DOHH2 (cell line): ENCODE measurements around the gene GNGT1.
A peak's percentile ranks its signal among the peaks of the same experiment; 100 is the strongest.
"Not testable (repeated sequence)": the region's sequence is repeated elsewhere in the genome, so short reads cannot be mapped to it uniquely, and the experiment has no call there.

Source experiments
- H3F3A ChIP-seq: fragments of 200-600 bp; sonication (generic), shearing (Covaris generic); 2 replicates; pipeline ENCODE4 v1.6.0; 2016; ENCODE audit warnings: antibody characterized with exemption, mild to moderate bottlenecking; ENCODE audit not compliant: control insufficient read depth, insufficient read depth
- H3K27ac ChIP-seq: fragments of 200-600 bp; sonication (generic); 2 replicates; pipeline ENCODE4 v1.5.1; 2014; ENCODE audit warnings: low read depth, mild to moderate bottlenecking, low read length, moderate library complexity
- H3K27me3 ChIP-seq: fragments of 200-600 bp; sonication (generic); 2 replicates; pipeline ENCODE4 v1.6.1; 2014; ENCODE audit warnings: mild to moderate bottlenecking, low read length, mixed read lengths; ENCODE audit not compliant: control insufficient read depth
- H3K36me3 ChIP-seq: fragments of 200-600 bp; sonication (generic); 2 replicates; pipeline ENCODE4 v1.6.1; 2014; ENCODE audit warnings: mild to moderate bottlenecking, low read length, moderate library complexity, mixed read lengths; ENCODE audit not compliant: control insufficient read depth
- H3K4me1 ChIP-seq: fragments of 200-600 bp; sonication (generic); 2 replicates; pipeline ENCODE4 v1.6.1; 2014; ENCODE audit warnings: mild to moderate bottlenecking, low read length, mixed read lengths; ENCODE audit not compliant: control insufficient read depth
- H3K4me2 ChIP-seq: fragments of 200-600 bp; sonication (generic); 2 replicates; pipeline ENCODE4 v1.6.0; 2014; ENCODE audit warnings: mild to moderate bottlenecking, low read length, moderate library complexity
- H3K4me3 ChIP-seq: fragments of 200-600 bp; sonication (generic); 2 replicates; pipeline ENCODE4 v1.5.1; 2014; ENCODE audit warnings: mild to moderate bottlenecking, low read length, mixed read lengths
- H3K79me2 ChIP-seq: fragments of 200-600 bp; sonication (generic); 2 replicates; pipeline ENCODE4 v1.6.1; 2014; ENCODE audit warnings: mild to moderate bottlenecking, low read length, mixed read lengths; ENCODE audit not compliant: control insufficient read depth
- H3K9me2 ChIP-seq: fragments of 200-600 bp; sonication (generic); replicated peaks from 2 replicates; pipeline ENCODE4 v1.6.1; 2014; ENCODE audit warnings: mild to moderate bottlenecking, low read length, mixed read lengths; ENCODE audit not compliant: control insufficient read depth
- H3K9me3 ChIP-seq: fragments of 200-600 bp; sonication (generic); 2 replicates; pipeline ENCODE4 v1.6.1; 2014; ENCODE audit warnings: antibody characterized with exemption, low read length, mixed read lengths; ENCODE audit not compliant: control insufficient read depth, insufficient read depth
- H4K20me1 ChIP-seq: fragments of 200-600 bp; sonication (generic); 2 replicates; pipeline ENCODE4 v1.6.0; 2014; ENCODE audit warnings: low read depth, mild to moderate bottlenecking, antibody characterized with exemption, low read length, moderate library complexity; ENCODE audit not compliant: control insufficient read depth, insufficient read depth
- CTCF ChIP-seq: fragments of 200-600 bp; sonication (generic); IDR thresholded peaks from one replicate; pipeline ENCODE4 v1.5.1; 2014; ENCODE audit warnings: antibody characterized with exemption, mild to moderate bottlenecking, low read depth, low read length; ENCODE audit not compliant: poor library complexity, severe bottlenecking
- EZH2phosphoT487 ChIP-seq: fragments of 200-600 bp; sonication (generic); IDR thresholded peaks from 2 replicates; pipeline ENCODE4 v1.6.1; 2017; ENCODE audit warnings: borderline replicate concordance, mild to moderate bottlenecking, antibody characterized with exemption, low read length, moderate library complexity, mixed read lengths

The GNGT1 gene

DNA sequence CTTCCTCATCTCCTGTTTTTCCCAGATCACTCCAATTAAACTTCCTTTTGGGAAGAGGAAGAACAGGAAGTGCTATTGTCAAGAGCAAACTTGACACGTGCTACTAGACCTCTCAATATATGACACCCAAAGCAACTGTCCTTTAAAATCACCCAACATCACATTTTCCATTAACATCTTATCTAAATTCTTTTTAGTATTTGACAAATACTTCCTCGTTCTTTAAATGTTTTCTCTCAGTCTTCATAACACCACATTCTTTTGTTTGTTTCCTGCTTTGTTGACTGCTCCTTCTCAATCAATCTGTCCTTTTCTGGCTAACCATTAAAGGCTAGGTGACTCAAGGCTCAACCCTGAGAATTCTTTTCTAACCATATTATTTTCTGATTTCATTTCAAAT, 8.7 kb upstream of the GNGT1 start:
- Histone ChIP-seq H3K4me3 (no peak overlapping the region), H3K9me3 (no peaks in the 10 kb centered on the region), H3K9me2 (no peaks in the 10 kb centered on the region), H3K4me2 (no peak overlapping the region), H3K4me1 (no peaks in the 10 kb centered on the region), H3K79me2 (no peaks in the 10 kb centered on the region), H3K27ac (no peak overlapping the region), H4K20me1 (no peaks in the 10 kb centered on the region), H3F3A (no peaks in the 10 kb centered on the region), H3K27me3 (peaks cover 25% of the 10 kb centered on the region), H3K36me3 (no peaks in the 10 kb centered on the region)
- TF ChIP-seq CTCF (no peak), EZH2phosphoT487 (no peak)

- H3K9me2 ChIP-seq: no peaks in the 10 kb centered on the region
- no peak for TF ChIP-seq EZH2phosphoT487
- TF ChIP-seq CTCF: peak; percentile 99
- H3K4me1 ChIP-seq: no peaks in the 10 kb centered on the region
- H3K36me3 ChIP-seq: no peaks in the 10 kb centered on the region
- H3F3A ChIP-seq: no peaks in the 10 kb centered on the region
- H3K4me3 ChIP-seq: no peak overlapping the region
- H3K9me3 ChIP-seq: no peaks in the 10 kb centered on the region
- no peak overlapping the region for H3K27ac ChIP-seq
- peaks cover 10% of the 10 kb centered on the region; the same call in 1 of the 2 replicates for H3K27me3 ChIP-seq
- no peaks in the 10 kb centered on the region for H4K20me1 ChIP-seq
- no peaks in the 10 kb centered on the region for H3K79me2 ChIP-seq
- H3K4me2 ChIP-seq: no peak overlapping the region
Observed at GRCh38 chr7:93902777-93903423, 3.5 kb upstream of the GNGT1 start.

DNA sequence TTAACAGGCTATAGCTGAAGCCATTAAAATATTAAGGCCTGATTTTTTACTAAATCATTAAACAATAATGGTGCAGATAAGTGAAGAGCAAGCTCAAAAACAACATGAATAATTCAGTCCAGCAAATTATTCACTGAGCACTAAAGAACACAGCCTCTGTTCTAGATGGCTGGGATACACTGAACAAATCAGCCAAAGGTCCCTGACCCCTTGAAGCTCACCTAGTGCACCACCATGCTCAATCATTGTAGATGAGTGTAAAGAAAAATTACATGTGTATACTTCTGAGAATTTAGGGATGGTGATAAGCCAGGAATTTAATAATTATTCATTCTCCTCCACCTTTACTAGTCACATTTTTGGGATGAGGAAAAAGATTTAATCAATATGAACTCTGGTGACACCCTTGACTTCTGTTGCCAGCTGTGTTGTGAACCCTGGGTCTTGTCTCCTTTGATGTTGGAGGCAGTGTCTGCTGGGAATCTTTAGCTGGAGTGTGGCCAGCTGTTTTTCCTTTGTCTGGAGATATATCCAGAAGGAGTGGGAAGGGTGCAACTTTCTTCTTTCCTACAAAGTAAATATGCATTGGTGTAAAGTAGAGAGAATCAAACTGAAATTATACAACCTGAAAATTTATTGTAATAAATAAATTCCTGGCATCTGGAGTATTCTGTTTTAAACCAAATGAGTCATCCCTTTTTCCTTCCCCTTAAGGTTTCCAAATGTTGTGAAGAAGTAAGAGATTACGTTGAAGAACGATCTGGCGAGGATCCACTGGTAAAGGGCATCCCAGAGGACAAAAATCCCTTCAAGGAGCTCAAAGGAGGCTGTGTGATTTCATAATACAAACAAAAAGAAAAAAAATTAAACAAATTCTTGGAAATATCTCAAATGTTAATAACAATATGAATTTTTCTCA, 4.0 kb downstream of the GNGT1 start:
- Histone ChIP-seq H3K4me1 (peaks cover 8% of the 10 kb centered on the region), H3K79me2 (no peaks in the 10 kb centered on the region), H3K4me2 (no peak overlapping the region), H3K36me3 (no peaks in the 10 kb centered on the region), H3K27me3 (no peaks in the 10 kb centered on the region), H3K9me3 (peaks cover 4% of the 10 kb centered on the region; the same call in 1 of the 2 replicates), H3K9me2 (no peaks in the 10 kb centered on the region), H3F3A (no peaks in the 10 kb centered on the region), H4K20me1 (no peaks in the 10 kb centered on the region), H3K4me3 (no peak overlapping the region), H3K27ac (no peak overlapping the region)
- TF ChIP-seq EZH2phosphoT487: no peak

DNA sequence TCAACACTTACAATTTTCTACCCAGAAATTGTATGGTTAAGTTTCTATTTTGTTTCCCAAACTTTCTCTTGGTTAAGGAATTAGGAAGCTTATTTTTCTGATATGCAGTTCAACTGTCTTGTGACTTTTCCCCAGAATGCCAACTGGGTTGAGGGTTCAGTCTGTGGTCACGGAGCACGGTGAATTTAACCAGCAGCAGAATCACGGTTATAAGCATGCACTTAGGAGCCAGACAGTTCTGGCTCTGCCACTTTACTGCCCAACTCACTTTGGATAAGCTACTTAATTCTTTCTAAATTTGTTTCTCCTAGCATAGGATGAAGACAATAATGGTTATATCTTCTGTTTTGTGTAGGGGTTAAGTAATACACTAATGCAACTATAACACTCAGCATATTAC, 4.9 kb downstream of the GNGT1 start:
- not testable (repeated sequence) for H3K79me2 ChIP-seq, H3K4me1 ChIP-seq, H3K27ac ChIP-seq, H3K4me2 ChIP-seq, H3K9me3 ChIP-seq, H3K4me3 ChIP-seq, H3K9me2 ChIP-seq, H3F3A ChIP-seq, H3K36me3 ChIP-seq, H4K20me1 ChIP-seq, H3K27me3 ChIP-seq

DNA sequence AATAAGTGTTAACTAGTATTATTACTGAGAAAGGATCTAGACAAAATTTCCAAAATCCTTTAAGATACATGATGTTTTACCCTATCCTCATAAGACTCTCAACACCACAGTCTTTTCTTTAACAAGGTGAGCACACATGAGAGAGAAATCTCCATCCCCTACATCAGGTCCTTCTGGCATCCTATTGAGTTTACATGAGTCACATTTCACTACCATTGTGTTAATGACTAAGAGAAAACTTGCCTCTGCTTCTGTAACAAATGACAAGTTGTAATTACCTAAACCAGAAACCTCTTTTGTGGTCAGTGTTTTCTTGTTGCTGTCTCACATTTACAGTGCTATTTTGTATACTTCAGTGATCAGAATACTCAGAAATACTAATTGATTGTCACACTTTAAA, 5.3 kb downstream of the GNGT1 start:
- peaks cover 12% of the 10 kb centered on the region for H3K4me1 ChIP-seq
- H3K4me2 ChIP-seq, H3K4me3 ChIP-seq, H3F3A ChIP-seq, H3K9me3 ChIP-seq, H3K27me3 ChIP-seq, H3K36me3 ChIP-seq, H3K27ac ChIP-seq, H3K79me2 ChIP-seq, H4K20me1 ChIP-seq, H3K9me2 ChIP-seq: not testable (repeated sequence)
